HG03196 (cell line): ENCODE data around the gene GAD1.

Source experiments
- ATAC-seq: cut with Tn5 transposase; IDR thresholded peaks from one replicate; pipeline ENCODE4 v1.9.1; 2021; ENCODE audit not compliant: unreplicated experiment

The GAD1 gene

GRCh38 chr2:170887896-170888295 lies 71.2 kb downstream of the GAD1 start:
- no peak for ATAC-seq

- ATAC-seq, result no peak
Observed at GRCh38 chr2:170891893-170892292, 75.2 kb downstream of the GAD1 start.

GRCh38 chr2:170892391-170892951 lies 75.8 kb downstream of the GAD1 start:
- ATAC-seq, result no peak

GRCh38 chr2:170895023-170895757 lies 78.5 kb downstream of the GAD1 start:
- ATAC-seq, result no peak

DNA sequence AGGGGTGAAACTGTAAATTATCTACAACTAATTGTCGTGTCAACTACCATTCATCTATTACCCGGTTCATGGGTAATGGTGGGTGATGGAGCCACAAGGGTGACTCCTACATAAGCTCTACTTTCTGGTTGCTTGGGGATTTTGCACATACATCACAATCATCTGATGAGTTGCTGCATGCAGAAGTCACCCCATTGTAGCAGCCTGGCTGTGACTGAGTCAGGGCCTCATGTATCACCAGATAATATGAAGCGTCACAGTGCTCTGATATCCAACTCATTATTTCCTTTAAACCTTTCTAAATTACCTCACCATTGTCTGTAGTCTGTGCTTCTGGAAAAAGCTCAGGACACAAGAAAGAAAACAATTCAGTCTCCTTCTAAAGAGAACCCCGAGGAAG lies 79.9 kb downstream of the GAD1 start:
- ATAC-seq, result no peak

DNA sequence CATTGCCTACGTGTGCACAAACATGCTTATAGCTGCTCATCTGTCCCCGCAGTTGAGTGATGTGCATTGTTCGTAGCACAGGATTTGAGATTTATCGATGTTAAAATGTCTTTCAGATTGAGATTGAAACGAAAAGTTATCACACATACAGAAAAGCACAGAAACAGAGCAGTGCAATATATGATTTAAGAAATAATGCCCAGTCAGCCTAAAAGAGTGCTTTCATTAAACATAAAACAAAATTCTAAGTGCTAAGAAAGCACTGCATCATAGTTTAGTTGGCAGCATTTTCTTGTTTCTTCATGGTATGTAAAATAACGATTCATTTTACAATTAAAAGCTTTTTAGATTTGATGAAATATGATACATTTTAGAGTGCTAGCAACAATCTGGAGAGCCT lies 80.4 kb downstream of the GAD1 start:
- ATAC-seq, result no peak

GRCh38 chr2:170905864-170906263 lies 89.2 kb downstream of the GAD1 start:
- ATAC-seq, result no peak
